ENCODE results near the gene RXFP3.

- TF ChIP-seq EZH2phosphoT487 (IDR thresholded peaks at IDR 0.05) (no peak), CTCF (IDR thresholded peaks at IDR 0.05) (no peak), EZH2 (IDR thresholded peaks at IDR 0.05) (no peak)
Observed at GRCh38 chr5:33921002-33921401, 15.2 kb upstream of the RXFP3 start.
